Ovary (tissue), 3 donors: ENCODE data around the gene ANO7.

Experiments used
- CTCF ChIP-seq, 3 donors: fragments of 450-650 bp in 2 of 3; fragments of 200-600 bp in 1 of 3; IDR thresholded peaks; one replicate each; pipeline versions ENCODE4 v1.5.1 to v1.8.0; 2016 to 2022; ENCODE audit warnings: antibody characterized with exemption in 3 of 3, mild to moderate bottlenecking in 1 of 3
- EP300 ChIP-seq: sonication (generic); formaldehyde crosslinking; IDR thresholded peaks from one replicate; pipeline ENCODE4 v1.6.1; 2017; ENCODE audit warnings: antibody characterized with exemption
- POLR2A ChIP-seq: fragments of 450-650 bp; IDR thresholded peaks from one replicate; pipeline ENCODE4 v1.6.1; 2017; ENCODE audit warnings: antibody characterized with exemption, mild to moderate bottlenecking, moderate library complexity
- donor health status: DM: no; HTN: no; CAD: no.

- TF ChIP-seq CTCF (IDR thresholded peaks at IDR 0.05) (no peak), POLR2A (no peak), EP300 (no peak)
Measured at GRCh38 chr2:241268306-241268705, 79.8 kb downstream of the ANO7 start.
